ENCODE results near the gene FHL3.
"Not testable (repeated sequence)": the region's sequence is repeated elsewhere in the genome, so short reads cannot be mapped to it uniquely, and the experiment has no call there.

GRCh38 chr1:37964106-37964505 is 41.2 kb downstream of the FHL3 start:
- TF ChIP-seq POLR2A, CTCF (IDR thresholded peaks at IDR 0.05): not testable (repeated sequence)

Data from heart left ventricle (tissue), 13 donors.